ENCODE measurements around the gene ZNF324. TPM values are rescaled to one million over a fixed set of nuclear protein-coding genes. Genes with fewer than 3 reads are reported as not detected.

Gene ZNF324
- total and polyA plus RNA-seq, 9 of the 15 experiments (the other 6 are each of a cell fraction or from before 2014, with no cell fraction given) = 0.92 to 16.4 (median 5.3) TPM

GRCh38 chr19:58476498-58477015 is 9.7 kb downstream of the ZNF324 start:
- intact Hi-C loops (cut with micrococcal nuclease) = loop anchor here (1.0 to 5.0 kb wide), 3 partner anchors 43 to 294 kb away; partner anchors contain the start of genes ZBTB45, ZNF274 and ZSCAN22
- ATAC-seq (peak; percentile 4), DNase-seq (ENCODE audit: extremely low read depth in 1 of 4, low spot score in 3 of 4) (peak; percentile 53 to 64 (median 58)), FAIRE-seq (no peak)
- peak overlapping the region; percentile 90 for H3K4me2 ChIP-seq (ENCODE audit: insufficient read depth, low read length)
- peaks cover 42% of the 10 kb centered on the region; the same call in 2 of the 3 replicates for H3K36me3 ChIP-seq (ENCODE audit: control insufficient read depth, insufficient read depth, low read length)
- WGBS (ENCODE audit: insufficient coverage, low coverage, missing lambda C conversion rate) = 1% methylated on average over 24 of the region's 27 CpGs
- peak overlapping the region; percentile 59 for H3K4me3 ChIP-seq
- BruUV-seq (replicated peaks) = no TSS peak
- ChIA-PET POLR2A (interaction anchor here (1.1 to 2.1 kb wide), 3 partner anchors 11 to 77 kb away, joined by 3 to 6 read pairs (median 4); no protein-coding TSS in a partner anchor), CTCF (ENCODE audit: low intra/inter-chr PET ratio) (no interaction called here)
- in situ Hi-C loops (cut with MboI) = no loop called here
- H3K9me1 ChIP-seq (ENCODE audit: control insufficient read depth, insufficient read depth, low read length) = no peaks in the 10 kb centered on the region
- H4K20me1 ChIP-seq (replicated peaks; ENCODE audit: control insufficient read depth, insufficient read depth, low read length) = 0 out of 2 replicates have a peak, but pooled peaks cover 9% of the 10 kb centered on the region
- no peaks in the 10 kb centered on the region for H3K9me3 ChIP-seq (replicated peaks; ENCODE audit: control insufficient read depth, insufficient read depth, low read depth, low read length)
- H3K4me1 ChIP-seq (replicated peaks in 1 of 2; ENCODE audit: control insufficient read depth in 2 of 2, insufficient read depth in 2 of 2, low read length in 2 of 2) = peaks cover 26 to 52% of the 10 kb centered on the region in 2 experiments
- no peaks in the 10 kb centered on the region for H3K79me2 ChIP-seq (ENCODE audit: control insufficient read depth, insufficient read depth, low read length)
- peak overlapping the region; percentile 75 to 90 for H3K9ac ChIP-seq (ENCODE audit: insufficient read depth in 1 of 2, low read depth in 2 of 2, low read length in 2 of 2)
- peak overlapping the region; percentile 92 for H3K27ac ChIP-seq (ENCODE audit: extremely low read depth, low read depth, low read length)
- peak overlapping the region; percentile 99 for H2AFZ ChIP-seq (ENCODE audit: low read depth, low read length)
- H3K27me3 ChIP-seq (ENCODE audit: control insufficient read depth in 2 of 2, insufficient read depth in 2 of 2, low read length in 2 of 2) = no peaks in the 10 kb centered on the region
- TF ChIP-seq RNF2 (IDR thresholded peaks at IDR 0.05) (no peak), FOS (IDR thresholded peaks at IDR 0.05; ENCODE audit: extremely low read depth, insufficient read length) (no peak), ZNF212 (CRISPR knock-in tag; IDR thresholded peaks at IDR 0.05) (0 out of 2 replicates have a peak, but pooled peaks have one; percentile 18), SUPT5H (IDR thresholded peaks at IDR 0.05) (peak; percentile 10), NR2F6 (CRISPR knock-in tag; IDR thresholded peaks at IDR 0.05) (0 out of 2 replicates have a peak, but pooled peaks have one; percentile 20), TEAD4 (IDR thresholded peaks at IDR 0.05; ENCODE audit: low read length) (no peak), TEAD4 (CRISPR knock-in tag; IDR thresholded peaks at IDR 0.05; ENCODE audit: borderline replicate concordance) (no peak), ZFP1 (CRISPR knock-in tag; IDR thresholded peaks at IDR 0.05) (0 out of 2 replicates have a peak, but pooled peaks have one; percentile 8), RUNX1 (IDR thresholded peaks at IDR 0.05; ENCODE audit: low read depth) (0 out of 2 replicates have a peak, but pooled peaks have one; percentile 53), NR4A1 (CRISPR knock-in tag; IDR thresholded peaks at IDR 0.05) (0 out of 2 replicates have a peak, but pooled peaks have one; percentile 11), NR4A1 (tag; IDR thresholded peaks at IDR 0.05) (no peak), CREM (IDR thresholded peaks at IDR 0.05; ENCODE audit: low read depth) (no peak; the same call in 1 of the 2 replicates), ZNF764 (CRISPR knock-in tag; IDR thresholded peaks at IDR 0.05; ENCODE audit: low read depth) (0 out of 2 replicates have a peak, but pooled peaks have one; percentile 11), CAMTA2 (CRISPR knock-in tag; conservative IDR thresholded peaks at IDR 0.05) (no peak), GTF2E2 (tag; IDR thresholded peaks at IDR 0.05) (0 out of 2 replicates have a peak, but pooled peaks have one; percentile 19), KHSRP (IDR thresholded peaks at IDR 0.05) (no peak), RCOR1 (IDR thresholded peaks at IDR 0.05; ENCODE audit: borderline replicate concordance in 1 of 2, low read depth in 2 of 2, low read length in 2 of 2) (0 out of 4 replicates have a peak, but pooled peaks of 1 of the 2 experiments have one; percentile 8), POLR2G (IDR thresholded peaks at IDR 0.05; ENCODE audit: low read depth, low read length) (peak; percentile 59; the same call in 1 of the 2 replicates), NFE2 (IDR thresholded peaks at IDR 0.05; ENCODE audit: low read depth) (no peak), CC2D1A (IDR thresholded peaks at IDR 0.05) (no peak), ZNF197 (CRISPR knock-in tag; IDR thresholded peaks at IDR 0.05; ENCODE audit: low read depth) (no peak)
- TF ChIP-seq, protein P1, sequence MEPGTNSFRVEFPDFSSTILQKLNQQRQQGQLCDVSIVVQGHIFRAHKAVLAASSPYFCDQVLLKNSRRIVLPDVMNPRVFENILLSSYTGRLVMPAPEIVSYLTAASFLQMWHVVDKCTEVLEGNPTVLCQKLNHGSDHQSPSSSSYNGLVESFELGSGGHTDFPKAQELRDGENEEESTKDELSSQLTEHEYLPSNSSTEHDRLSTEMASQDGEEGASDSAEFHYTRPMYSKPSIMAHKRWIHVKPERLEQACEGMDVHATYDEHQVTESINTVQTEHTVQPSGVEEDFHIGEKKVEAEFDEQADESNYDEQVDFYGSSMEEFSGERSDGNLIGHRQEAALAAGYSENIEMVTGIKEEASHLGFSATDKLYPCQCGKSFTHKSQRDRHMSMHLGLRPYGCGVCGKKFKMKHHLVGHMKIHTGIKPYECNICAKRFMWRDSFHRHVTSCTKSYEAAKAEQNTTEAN (CRISPR knock-in tag; IDR thresholded peaks at IDR 0.05) = no peak
- TF ChIP-seq, protein P2, sequence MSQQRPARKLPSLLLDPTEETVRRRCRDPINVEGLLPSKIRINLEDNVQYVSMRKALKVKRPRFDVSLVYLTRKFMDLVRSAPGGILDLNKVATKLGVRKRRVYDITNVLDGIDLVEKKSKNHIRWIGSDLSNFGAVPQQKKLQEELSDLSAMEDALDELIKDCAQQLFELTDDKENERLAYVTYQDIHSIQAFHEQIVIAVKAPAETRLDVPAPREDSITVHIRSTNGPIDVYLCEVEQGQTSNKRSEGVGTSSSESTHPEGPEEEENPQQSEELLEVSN (IDR thresholded peaks at IDR 0.05; ENCODE audit: borderline replicate concordance in 1 of 2, extremely low read depth in 1 of 2, insufficient read depth in 1 of 2, insufficient read length in 1 of 2, low read depth in 1 of 2, low read length in 1 of 2, poor library complexity in 1 of 2, severe bottlenecking in 1 of 2) = peak in 1 of 2 experiments; percentile 57

Measured in K562 (cell line).